ENCODE results near the gene SULT1C2. TPM values are rescaled to one million over a fixed set of nuclear protein-coding genes. Genes with fewer than 3 reads are reported as not detected.

Gene SULT1C2
- total RNA-seq, 1 experiment from 2014 or later: 1.6 TPM

GRCh38 chr2:108285616-108286015 is 3.1 kb upstream of the SULT1C2 start:
- Histone ChIP-seq H3K79me2 (ENCODE audit: insufficient read depth, low read length) (no peaks in the 10 kb centered on the region), H3K14ac (ENCODE audit: insufficient read depth, low read length) (no peak overlapping the region), H3K79me1 (ENCODE audit: insufficient read depth, low read depth, low read length, poor library complexity, severe bottlenecking) (no peaks in the 10 kb centered on the region), H3K9ac (ENCODE audit: extremely low read depth, insufficient read length, low read length) (no peak overlapping the region), H3K18ac (ENCODE audit: insufficient read length, low read depth, low read length) (no peak overlapping the region), H2AFZ (ENCODE audit: low read length) (no peak overlapping the region), H2BK120ac (ENCODE audit: low read depth, low read length, poor library complexity, severe bottlenecking) (no peak overlapping the region), H4K8ac (replicated peaks; ENCODE audit: insufficient read length, low read depth, low read length) (no peak overlapping the region), H3K4me2 (ENCODE audit: insufficient read depth, insufficient read length, low read length) (no peak overlapping the region), H3K27me3 (ENCODE audit: insufficient read depth, low read length) (no peaks in the 10 kb centered on the region), H3K27ac (ENCODE audit: insufficient read length, low read depth, low read length) (no peak overlapping the region), H3K9me3 (ENCODE audit: control insufficient read depth, low read depth, low read length) (no peaks in the 10 kb centered on the region), H3K4ac (ENCODE audit: low read depth, low read length) (no peak overlapping the region), H4K20me1 (ENCODE audit: control insufficient read depth, insufficient read depth, insufficient read length) (no peaks in the 10 kb centered on the region), H3T11ph (ENCODE audit: low read length) (no peak overlapping the region), H2BK5ac (ENCODE audit: insufficient read length, low read length) (no peak overlapping the region), H2BK12ac (ENCODE audit: insufficient read length, low read depth, low read length) (no peak overlapping the region), H2BK20ac (ENCODE audit: low read depth, low read length, poor library complexity, severe bottlenecking) (no peak overlapping the region), H3K56ac (ENCODE audit: insufficient read length, low read depth, low read length) (no peak overlapping the region), H2BK15ac (ENCODE audit: low read depth, low read length) (no peak overlapping the region), H2AK5ac (ENCODE audit: insufficient read length, low read length) (no peak overlapping the region), H3K23ac (ENCODE audit: insufficient read length, low read depth, low read length) (no peak overlapping the region), H3K23me2 (ENCODE audit: insufficient read length, low read depth, low read length, poor library complexity, severe bottlenecking) (no peaks in the 10 kb centered on the region), H4K5ac (ENCODE audit: insufficient read length, low read depth, low read length) (no peak overlapping the region), H4K91ac (ENCODE audit: insufficient read length, low read depth, low read length) (no peak overlapping the region), H3K4me1 (ENCODE audit: insufficient read depth, low read length) (no peaks in the 10 kb centered on the region; the same call in 1 of the 2 replicates)
- Mint-ChIP-seq H3K27me3 (ENCODE audit: low read depth) (no peaks in the 10 kb centered on the region; the same call in 1 of the 2 replicates), H3K27ac (no peak overlapping the region), H3K36me3 (ENCODE audit: insufficient read depth in 1 of 3, low read depth in 3 of 3) (no peaks in the 10 kb centered on the region; a peak in 1 of 7 replicates), H3K9me3 (peaks cover 0 to 4% of the 10 kb centered on the region in 2 experiments; a peak in 3 of 5 replicates), H3K4me1 (peaks cover 15 to 18% of the 10 kb centered on the region in 2 experiments), H3K4me3 (no peak overlapping the region)
- WGBS (ENCODE audit: extremely low coverage, insufficient read length, low lambda C conversion rate): no CpG with 5 or more reads among the region's 5 CpGs
- DNase-seq: no peak
- no peak for TF ChIP-seq CTCF (conservative IDR thresholded peaks at IDR 0.05)

Data from H9 (cell line).